NT2/D1 (cell line): Measurements from ENCODE around the gene MALAT1.

Source experiments
- SUZ12 ChIP-seq: IDR thresholded peaks from 2 replicates; pipeline ENCODE4 v1.6.1; 2011; ENCODE audit not compliant: insufficient read length, insufficient read depth; ENCODE audit errors: extremely low read depth
- ZNF274 ChIP-seq: IDR thresholded peaks from 2 replicates; pipeline ENCODE4 v1.6.1; 2011; ENCODE audit warnings: mild to moderate bottlenecking, low read depth, low read length

- TF ChIP-seq SUZ12 = no peak
- TF ChIP-seq ZNF274 = no peak
Observed at GRCh38 chr11:65549096-65549495, 50.3 kb downstream of the MALAT1 start.
